ENCODE results near the gene MYL3.
"Not testable (repeated sequence)": the region's sequence is repeated elsewhere in the genome, so short reads cannot be mapped to it uniquely, and the experiment has no call there.

The MYL3 gene

DNA sequence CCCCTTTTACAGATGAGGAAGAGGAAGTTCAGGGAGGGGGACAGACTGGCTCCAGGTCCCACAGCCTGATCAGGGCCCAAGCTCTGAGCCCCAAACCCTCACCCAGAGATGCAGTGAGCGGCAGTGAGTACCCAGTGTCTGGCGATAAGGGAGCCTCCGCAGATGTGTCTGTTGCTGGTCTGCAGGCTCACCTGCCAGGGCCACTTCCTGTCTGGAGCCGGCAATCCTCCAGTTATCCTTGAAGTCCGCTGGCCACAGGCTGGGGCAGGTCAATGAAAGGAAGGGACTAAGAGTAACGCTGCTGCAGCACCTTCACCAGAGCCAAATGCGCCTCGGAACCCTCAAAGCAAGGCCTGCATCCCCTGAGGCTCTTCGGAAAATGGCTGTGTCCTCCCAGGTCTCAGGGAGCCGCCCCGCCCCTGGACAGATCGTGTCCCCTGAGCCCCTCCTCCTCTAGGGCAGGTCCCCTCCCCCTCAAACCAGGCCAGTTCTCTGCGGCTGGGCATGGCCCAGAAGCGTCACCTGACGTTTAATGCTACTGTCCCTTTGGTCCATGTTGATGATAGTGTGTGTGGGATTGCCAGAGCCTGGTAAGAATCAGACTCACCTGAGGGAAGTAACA is 51.5 kb downstream of the MYL3 start:
- no peak for DNase-seq
- in situ Hi-C loops (cut with HindIII; ENCODE audit: low pct_ligation_motif_present, low pct_unique_long_range_greater_than_20kb, low sequenced_read_pairs) = no loop called here

DNA sequence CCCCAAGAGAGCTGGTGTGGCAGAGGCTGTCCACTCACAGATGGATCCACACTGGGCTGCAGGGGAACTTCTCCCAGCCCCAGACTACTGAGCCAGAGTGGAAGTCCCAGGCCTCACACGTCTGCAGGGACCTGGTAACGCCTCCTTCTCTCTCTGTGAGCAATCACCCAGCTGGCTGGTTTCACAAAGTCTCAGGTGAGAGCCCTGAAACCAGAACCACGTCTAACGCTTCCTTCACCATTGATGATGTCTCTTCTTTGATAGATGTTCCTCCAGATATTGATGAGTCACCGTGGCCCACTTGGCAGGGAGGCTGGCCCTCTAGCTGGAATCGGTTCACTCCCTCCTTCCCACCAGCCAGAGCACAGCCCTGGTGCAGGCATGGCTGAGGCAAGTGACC is 54.5 kb downstream of the MYL3 start:
- DNase-seq; in situ Hi-C loops (cut with HindIII; ENCODE audit: low pct_ligation_motif_present, low pct_unique_long_range_greater_than_20kb, low sequenced_read_pairs): not testable (repeated sequence)

Data from ACHN (cell line).